ENCODE data around the gene TMPO. TPM values are rescaled to one million over a fixed set of nuclear protein-coding genes. Genes with fewer than 3 reads are reported as not detected.

TMPO gene
- total and polyA plus RNA-seq, 5 donors = 14.8 to 28.9 (median 19.8) TPM

DNA sequence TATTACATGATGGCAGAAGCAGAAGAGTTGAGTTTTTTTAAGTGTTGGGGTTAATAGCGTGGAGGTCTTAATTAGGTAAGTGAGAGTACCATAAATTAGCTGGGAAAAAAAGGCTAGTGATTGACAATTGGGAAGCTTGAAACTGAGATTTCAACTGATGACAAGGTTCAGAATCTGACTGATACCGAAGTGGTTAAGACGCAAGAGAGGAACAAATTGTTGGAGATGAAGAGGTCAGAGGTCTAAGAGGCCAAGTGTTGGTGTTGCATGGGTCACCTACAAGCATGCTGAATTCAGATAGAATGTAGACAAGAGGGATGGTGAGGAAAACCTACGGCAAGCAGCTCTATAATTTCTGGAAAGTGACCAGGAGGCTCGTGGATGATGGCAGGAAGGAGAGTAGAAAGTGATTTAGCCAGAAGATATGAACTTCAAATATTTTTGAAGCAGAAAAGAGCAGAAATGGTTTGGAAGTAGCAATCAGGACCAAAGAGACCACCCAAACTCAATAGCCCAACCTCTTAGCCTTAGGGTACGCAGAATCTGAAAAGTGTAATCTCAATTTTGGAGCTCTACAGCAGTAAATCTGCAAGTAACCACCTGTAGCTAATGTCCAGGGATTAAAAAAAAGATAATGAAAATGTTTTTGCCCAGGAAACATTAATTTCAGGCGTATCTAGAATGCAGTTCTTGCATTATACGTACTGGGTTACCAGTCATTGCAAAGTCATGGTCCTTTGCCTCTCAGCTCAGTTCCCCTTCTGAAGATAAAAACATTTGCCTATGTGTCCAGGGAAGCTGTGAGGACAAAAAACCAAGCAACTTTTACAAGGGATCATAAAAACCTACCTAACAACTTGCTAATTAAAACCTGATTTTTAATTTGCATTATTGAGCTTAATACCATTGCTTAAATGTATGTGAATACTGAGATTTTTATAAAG is 1.7 kb upstream of the TMPO start:
- ATAC-seq = no peak
- no peak for DNase-seq
- WGBS = 72% methylated on average over 8 of the region's 8 CpGs
- H3K9me3 ChIP-seq (ENCODE audit: control insufficient read depth, low read length) = no peaks in the 10 kb centered on the region
- no peak overlapping the region for H3K4me3 ChIP-seq (ENCODE audit: low read length)
- no peak overlapping the region for H3K27ac ChIP-seq (ENCODE audit: low read length)
- no peaks in the 10 kb centered on the region for H3K4me1 ChIP-seq (ENCODE audit: control insufficient read depth, insufficient read depth, low read length)
- intact Hi-C loops (cut with DNase I) = loop anchor here in 2 of 4 donors (2.0 to 10.0 kb wide), 2 partner anchors 23 to 89 kb away; no protein-coding TSS in a partner anchor
- H3K27me3 ChIP-seq (ENCODE audit: control insufficient read depth, insufficient read depth) = no peaks in the 10 kb centered on the region

DNA sequence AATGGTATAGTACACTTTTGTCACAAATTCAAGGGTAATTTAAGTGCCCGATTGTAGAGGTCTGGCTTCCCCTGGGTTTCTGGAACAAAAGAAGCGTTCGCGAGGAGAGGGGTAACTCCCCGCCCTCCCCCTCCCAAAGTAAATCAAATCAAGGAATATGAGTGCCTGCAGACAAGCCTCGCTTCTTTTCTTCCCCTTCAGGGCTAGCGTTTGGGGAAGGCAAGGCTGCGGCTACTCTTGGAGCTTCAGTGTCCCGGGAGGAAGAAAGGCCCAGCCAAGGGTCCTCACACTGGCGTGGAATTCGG is 456 bp upstream of the TMPO start:
- no peaks in the 10 kb centered on the region for H3K4me1 ChIP-seq (ENCODE audit: control insufficient read depth, insufficient read depth, low read length)
- peak overlapping the region; percentile 95 for H3K27ac ChIP-seq (ENCODE audit: low read length)
- intact Hi-C loops (cut with DNase I) = loop anchor here in 2 of 4 donors (2.0 to 10.0 kb wide), 2 partner anchors 24 to 90 kb away; no protein-coding TSS in a partner anchor
- WGBS = under 1% methylated on average over 11 of the region's 11 CpGs
- H3K4me3 ChIP-seq (ENCODE audit: low read length) = peak overlapping the region; percentile 78
- H3K9me3 ChIP-seq (ENCODE audit: control insufficient read depth, low read length) = no peaks in the 10 kb centered on the region
- no peak for ATAC-seq
- H3K27me3 ChIP-seq (ENCODE audit: control insufficient read depth, insufficient read depth) = no peaks in the 10 kb centered on the region
- DNase-seq = no peak

DNA sequence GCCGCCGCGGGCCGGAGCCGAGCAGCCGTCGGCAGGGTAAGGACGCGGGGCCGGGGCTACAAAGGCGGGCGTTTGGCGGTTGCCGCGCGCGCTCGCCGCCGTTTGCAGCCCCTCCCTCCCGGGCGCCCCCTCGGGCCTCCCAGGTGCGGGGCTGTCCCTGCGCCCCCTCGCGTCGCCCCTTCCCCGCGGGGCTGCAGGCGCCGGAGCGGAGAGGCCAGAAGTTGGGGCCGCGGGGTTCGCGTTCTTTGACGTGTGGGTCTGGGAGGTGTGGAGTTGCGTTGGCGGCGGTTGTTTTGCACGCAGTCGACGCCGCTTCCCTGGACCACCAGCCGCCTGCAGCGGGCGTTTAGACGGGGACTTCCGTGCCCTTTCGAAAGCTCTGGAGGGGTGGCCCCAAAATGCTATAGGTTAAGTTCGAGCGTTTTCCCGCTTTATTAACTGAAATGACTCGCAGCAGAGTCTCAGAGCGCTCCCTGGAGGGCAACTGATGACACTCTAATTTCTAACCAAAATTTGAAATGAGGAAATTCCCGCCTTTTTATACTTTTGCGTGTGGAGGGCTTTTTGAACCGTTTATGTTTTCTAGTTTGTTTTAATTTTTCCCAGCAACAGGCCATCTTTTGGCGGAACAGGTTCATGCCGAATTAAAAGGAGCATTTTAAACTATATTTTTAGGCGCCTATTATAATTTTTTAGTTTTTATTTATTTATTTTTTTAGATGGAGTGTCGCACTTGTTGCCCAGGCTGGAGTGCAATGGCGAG is 902 bp downstream of the TMPO start:
- H3K27me3 ChIP-seq (ENCODE audit: control insufficient read depth, insufficient read depth) = no peaks in the 10 kb centered on the region
- peak overlapping the region; percentile 86 for H3K27ac ChIP-seq (ENCODE audit: low read length)
- ATAC-seq (peak; percentile 47 to 48), DNase-seq (peak; percentile 65 to 83 (median 77))
- no peaks in the 10 kb centered on the region for H3K4me1 ChIP-seq (ENCODE audit: control insufficient read depth, insufficient read depth, low read length)
- intact Hi-C loops (cut with DNase I) = loop anchor here in 2 of 4 donors (2.0 to 10.0 kb wide), 2 partner anchors 91 kb away; no protein-coding TSS in a partner anchor
- under 1% methylated on average over 64 of the region's 64 CpGs for WGBS
- H3K9me3 ChIP-seq (ENCODE audit: control insufficient read depth, low read length) = no peaks in the 10 kb centered on the region
- H3K4me3 ChIP-seq (ENCODE audit: low read length) = peak overlapping the region; percentile 78

DNA sequence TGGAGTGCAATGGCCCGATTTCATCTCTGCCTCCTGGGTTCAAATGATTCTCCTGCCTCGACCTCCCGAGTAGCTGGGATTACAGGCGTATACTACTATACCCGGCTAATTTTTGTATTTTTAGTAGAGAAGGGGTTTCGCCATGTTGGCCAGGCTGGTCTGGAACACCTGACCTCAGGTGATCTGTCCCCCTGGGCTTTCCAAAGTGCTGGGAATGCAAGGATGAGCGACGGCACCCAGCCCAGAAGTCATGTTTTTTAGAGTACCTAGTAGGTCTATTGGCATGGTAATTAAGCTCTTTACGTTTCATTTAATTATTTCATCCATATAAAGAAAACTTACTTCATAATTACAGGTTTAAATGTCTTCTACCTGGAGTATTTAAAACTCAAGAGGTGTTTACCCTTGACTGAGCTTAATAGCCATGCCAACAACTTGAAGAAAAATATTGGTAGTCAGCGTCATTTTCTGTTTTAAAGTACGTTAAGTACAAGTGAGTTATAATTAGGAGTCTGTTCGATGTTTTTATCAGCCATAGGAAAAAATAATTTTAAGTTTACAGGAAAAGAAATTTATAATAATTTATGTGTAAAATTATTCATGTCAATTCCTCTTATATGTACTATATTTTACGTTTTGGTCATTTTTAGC is 4.0 kb downstream of the TMPO start:
- Histone ChIP-seq H3K27ac (ENCODE audit: low read length) (no peak overlapping the region), H3K4me3 (ENCODE audit: low read length) (no peak overlapping the region), H3K9me3 (ENCODE audit: control insufficient read depth, low read length) (no peaks in the 10 kb centered on the region), H3K27me3 (ENCODE audit: control insufficient read depth, insufficient read depth) (no peaks in the 10 kb centered on the region), H3K4me1 (ENCODE audit: control insufficient read depth, insufficient read depth, low read length) (peaks cover 3% of the 10 kb centered on the region)
- DNase-seq (no peak), ATAC-seq (no peak)
- WGBS = 82% methylated on average over 13 of the region's 13 CpGs
- intact Hi-C loops (cut with DNase I) = loop anchor here in 1 of 4 donors (10.0 kb wide), 1 partner anchor 95 kb away; no protein-coding TSS in a partner anchor

DNA sequence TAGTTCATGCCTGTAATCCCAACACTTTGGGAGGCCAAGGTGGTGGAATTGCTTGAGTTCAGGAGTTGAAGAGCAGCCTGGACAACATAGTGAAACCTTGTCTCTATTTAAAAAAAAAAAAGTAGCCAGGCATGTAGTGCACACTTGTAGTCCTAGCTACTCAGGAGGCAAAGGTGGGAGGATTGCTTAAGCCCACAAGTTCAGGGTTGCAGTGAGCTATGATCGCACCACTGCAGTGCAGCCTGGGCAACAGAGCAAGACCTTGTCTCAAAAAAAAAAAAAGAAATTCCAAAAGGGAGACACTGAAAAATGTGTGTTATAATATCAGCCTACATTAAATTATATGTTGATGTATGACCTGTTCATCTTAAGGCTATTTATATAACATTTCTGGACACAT is 14.7 kb downstream of the TMPO start:
- DNase-seq (no peak), ATAC-seq (no peak)
- H3K9me3 ChIP-seq (ENCODE audit: control insufficient read depth, low read length) = no peaks in the 10 kb centered on the region
- H3K27me3 ChIP-seq (ENCODE audit: control insufficient read depth, insufficient read depth) = no peaks in the 10 kb centered on the region
- 96% methylated on average over 1 of the region's 1 CpG for WGBS
- no peaks in the 10 kb centered on the region for H3K4me1 ChIP-seq (ENCODE audit: control insufficient read depth, insufficient read depth, low read length)
- intact Hi-C loops (cut with DNase I) = no loop called here
- no peak overlapping the region for H3K4me3 ChIP-seq (ENCODE audit: low read length)
- no peak overlapping the region for H3K27ac ChIP-seq (ENCODE audit: low read length)

DNA sequence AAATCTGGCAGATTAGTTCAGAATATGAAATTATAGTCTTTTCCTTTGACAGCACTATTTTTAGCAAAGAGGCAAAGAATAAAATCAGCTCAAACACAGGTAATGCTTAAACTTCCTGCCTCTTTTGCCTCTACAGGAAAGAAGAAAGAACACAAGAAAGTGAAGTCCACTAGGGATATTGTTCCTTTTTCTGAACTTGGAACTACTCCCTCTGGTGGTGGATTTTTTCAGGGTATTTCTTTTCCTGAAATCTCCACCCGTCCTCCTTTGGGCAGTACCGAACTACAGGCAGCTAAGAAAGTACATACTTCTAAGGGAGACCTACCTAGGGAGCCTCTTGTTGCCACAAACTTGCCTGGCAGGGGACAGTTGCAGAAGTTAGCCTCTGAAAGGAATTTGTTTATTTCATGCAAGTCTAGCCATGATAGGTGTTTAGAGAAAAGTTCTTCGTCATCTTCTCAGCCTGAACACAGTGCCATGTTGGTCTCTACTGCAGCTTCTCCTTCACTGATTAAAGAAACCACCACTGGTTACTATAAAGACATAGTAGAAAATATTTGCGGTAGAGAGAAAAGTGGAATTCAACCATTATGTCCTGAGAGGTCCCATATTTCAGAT is 17.4 kb downstream of the TMPO start:
- DNase-seq (no peak), ATAC-seq (no peak)
- no peaks in the 10 kb centered on the region for H3K9me3 ChIP-seq (ENCODE audit: control insufficient read depth, low read length)
- H3K4me3 ChIP-seq (ENCODE audit: low read length) = no peak overlapping the region
- intact Hi-C loops (cut with DNase I) = no loop called here
- H3K27me3 ChIP-seq (ENCODE audit: control insufficient read depth, insufficient read depth) = no peaks in the 10 kb centered on the region
- no peaks in the 10 kb centered on the region for H3K4me1 ChIP-seq (ENCODE audit: control insufficient read depth, insufficient read depth, low read length)
- no peak overlapping the region for H3K27ac ChIP-seq (ENCODE audit: low read length)
- 71% methylated on average over 4 of the region's 4 CpGs for WGBS

DNA sequence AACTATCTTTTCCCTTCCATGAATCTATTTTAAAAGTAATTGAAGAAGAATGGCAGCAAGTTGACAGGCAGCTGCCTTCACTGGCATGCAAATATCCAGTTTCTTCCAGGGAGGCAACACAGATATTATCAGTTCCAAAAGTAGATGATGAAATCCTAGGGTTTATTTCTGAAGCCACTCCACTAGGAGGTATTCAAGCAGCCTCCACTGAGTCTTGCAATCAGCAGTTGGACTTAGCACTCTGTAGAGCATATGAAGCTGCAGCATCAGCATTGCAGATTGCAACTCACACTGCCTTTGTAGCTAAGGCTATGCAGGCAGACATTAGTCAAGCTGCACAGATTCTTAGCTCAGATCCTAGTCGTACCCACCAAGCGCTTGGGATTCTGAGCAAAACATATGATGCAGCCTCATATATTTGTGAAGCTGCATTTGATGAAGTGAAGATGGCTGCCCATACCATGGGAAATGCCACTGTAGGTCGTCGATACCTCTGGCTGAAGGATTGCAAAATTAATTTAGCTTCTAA is 18.4 kb downstream of the TMPO start:
- DNase-seq (no peak), ATAC-seq (no peak)
- H3K9me3 ChIP-seq (ENCODE audit: control insufficient read depth, low read length) = no peaks in the 10 kb centered on the region
- H3K4me3 ChIP-seq (ENCODE audit: low read length) = no peak overlapping the region
- H3K27me3 ChIP-seq (ENCODE audit: control insufficient read depth, insufficient read depth) = no peaks in the 10 kb centered on the region
- no peaks in the 10 kb centered on the region for H3K4me1 ChIP-seq (ENCODE audit: control insufficient read depth, insufficient read depth, low read length)
- intact Hi-C loops (cut with DNase I) = no loop called here
- WGBS = 86% methylated on average over 4 of the region's 4 CpGs
- H3K27ac ChIP-seq (ENCODE audit: low read length) = no peak overlapping the region

DNA sequence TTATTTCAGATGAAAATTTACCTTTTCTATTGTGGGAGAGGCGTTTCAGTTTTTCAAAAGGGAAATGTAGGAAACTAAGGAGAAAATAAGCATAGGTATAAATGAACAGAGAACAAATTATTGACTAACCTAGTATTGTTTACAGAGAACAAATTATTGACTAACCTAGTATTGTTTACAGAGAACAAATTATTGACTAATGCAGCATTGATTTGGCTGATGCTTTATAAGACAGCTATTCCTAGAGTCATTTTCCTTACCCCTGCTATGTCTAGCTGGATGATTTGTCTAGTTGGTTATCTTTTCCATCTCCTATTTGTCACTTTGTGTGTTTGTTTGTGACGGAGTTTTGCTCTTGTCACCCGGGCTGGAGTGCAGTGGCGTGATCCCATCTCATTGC is 22.6 kb downstream of the TMPO start:
- intact Hi-C loops (cut with DNase I) = no loop called here
- DNase-seq (no peak), ATAC-seq (no peak)
- Histone ChIP-seq H3K27me3 (ENCODE audit: control insufficient read depth, insufficient read depth) (no peaks in the 10 kb centered on the region), H3K27ac (ENCODE audit: low read length) (no peak overlapping the region), H3K4me3 (ENCODE audit: low read length) (no peak overlapping the region), H3K4me1 (ENCODE audit: control insufficient read depth, insufficient read depth, low read length) (no peaks in the 10 kb centered on the region), H3K9me3 (ENCODE audit: control insufficient read depth, low read length) (no peaks in the 10 kb centered on the region)
- WGBS = 94% methylated on average over 4 of the region's 4 CpGs

DNA sequence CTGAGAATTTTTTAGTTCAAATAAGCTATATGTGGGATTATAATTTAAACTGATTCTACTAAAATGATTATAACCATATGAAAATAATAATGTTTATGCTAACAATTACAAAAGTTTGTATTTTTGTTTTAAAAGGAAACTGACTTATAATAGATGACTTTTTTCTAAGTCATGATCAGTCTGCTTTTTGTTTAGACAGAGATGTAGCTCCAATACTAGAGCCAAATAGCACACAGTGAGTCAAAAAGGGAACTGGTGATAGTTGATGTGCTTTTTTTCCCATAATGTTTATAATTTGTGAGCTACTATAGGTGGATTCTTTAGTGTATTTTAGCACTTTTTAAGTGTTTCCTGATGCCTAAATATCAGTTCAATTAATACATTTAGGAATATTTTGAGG is 28.3 kb downstream of the TMPO start:
- H3K9me3 ChIP-seq (ENCODE audit: control insufficient read depth, low read length) = no peaks in the 10 kb centered on the region
- H3K4me3 ChIP-seq (ENCODE audit: low read length) = no peak overlapping the region
- DNase-seq (no peak), ATAC-seq (no peak)
- H3K27me3 ChIP-seq (ENCODE audit: control insufficient read depth, insufficient read depth) = no peaks in the 10 kb centered on the region
- H3K27ac ChIP-seq (ENCODE audit: low read length) = no peak overlapping the region
- intact Hi-C loops (cut with DNase I) = no loop called here
- H3K4me1 ChIP-seq (ENCODE audit: control insufficient read depth, insufficient read depth, low read length) = no peaks in the 10 kb centered on the region

DNA sequence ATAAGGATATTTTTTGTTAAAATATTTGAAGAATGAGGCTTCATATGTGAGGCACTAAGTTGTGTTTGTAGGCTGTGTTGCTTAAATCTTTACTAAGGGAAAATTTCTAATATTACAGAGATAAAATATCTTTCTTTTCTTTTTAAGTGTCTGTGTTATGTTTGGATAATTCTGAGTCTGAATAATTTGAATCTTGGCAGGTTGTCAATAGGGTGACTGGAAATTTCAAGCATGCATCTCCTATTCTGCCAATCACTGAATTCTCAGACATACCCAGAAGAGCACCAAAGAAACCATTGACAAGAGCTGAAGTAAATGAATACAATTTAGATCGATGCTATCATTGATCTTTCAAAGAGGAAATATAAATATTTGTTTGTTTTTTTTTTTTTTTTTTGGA is 29.4 kb downstream of the TMPO start:
- 84% methylated on average over 1 of the region's 1 CpG for WGBS
- Histone ChIP-seq H3K4me3 (ENCODE audit: low read length) (no peak overlapping the region), H3K4me1 (ENCODE audit: control insufficient read depth, insufficient read depth, low read length) (no peaks in the 10 kb centered on the region), H3K27ac (ENCODE audit: low read length) (no peak overlapping the region), H3K27me3 (ENCODE audit: control insufficient read depth, insufficient read depth) (no peaks in the 10 kb centered on the region), H3K9me3 (ENCODE audit: control insufficient read depth, low read length) (no peaks in the 10 kb centered on the region)
- ATAC-seq (no peak), DNase-seq (no peak)
- intact Hi-C loops (cut with DNase I) = no loop called here
